Neural cell (in vitro differentiated cells): ENCODE data around the gene GNL1. TPM values are rescaled to one million over a fixed set of nuclear protein-coding genes. Genes with fewer than 3 reads are reported as not detected.
A peak's percentile ranks its signal among the peaks of the same experiment; 100 is the strongest.

Experiments
- H2AFZ ChIP-seq: fragments of 200-600, 300-800 bp; sonication (generic), shearing (Covaris generic); 2 replicates; pipeline ENCODE4 v1.6.0; 2014; ENCODE audit warnings: low read depth, mild to moderate bottlenecking, antibody characterized with exemption, low read length, moderate library complexity
- H3F3A ChIP-seq: fragments of 200-600 bp; shearing (Covaris generic); 2 replicates; pipeline ENCODE4 v1.6.1; 2016; ENCODE audit warnings: mild to moderate bottlenecking, moderate library complexity, mixed read lengths, antibody characterized with exemption, low read length; ENCODE audit not compliant: insufficient read depth, poor library complexity, severe bottlenecking
- H3K27ac ChIP-seq: fragments of 200-600, 300-800 bp; sonication (generic), shearing (Covaris generic); 2 replicates; pipeline ENCODE4 v1.5.1; 2014; ENCODE audit warnings: mild to moderate bottlenecking, low read length, moderate library complexity
- H3K27me3 ChIP-seq: fragments of 300-800, 200-600 bp; sonication (generic), shearing (Covaris generic); 2 replicates; pipeline ENCODE4 v1.6.0; 2014; ENCODE audit warnings: mild to moderate bottlenecking, low read depth, low read length, moderate library complexity; ENCODE audit not compliant: insufficient read depth
- H3K36me3 ChIP-seq: fragments of 300-800, 200-600 bp; sonication (generic), shearing (Covaris generic); 2 replicates; pipeline ENCODE4 v1.5.1; 2014; ENCODE audit warnings: mild to moderate bottlenecking, antibody characterized with exemption, low read length, moderate library complexity; ENCODE audit not compliant: insufficient read depth
- H3K4me2 ChIP-seq: fragments of 300-800, 200-600 bp; sonication (generic), shearing (Covaris generic); 2 replicates; pipeline ENCODE4 v1.6.0; 2014; ENCODE audit warnings: mild to moderate bottlenecking, low read length
- H3K4me3 ChIP-seq: fragments of 300-800, 200-600 bp; sonication (generic), shearing (Covaris generic); 2 replicates; pipeline ENCODE4 v1.5.1; 2014; ENCODE audit warnings: mild to moderate bottlenecking, low read length, moderate library complexity
- H3K79me2 ChIP-seq: fragments of 200-600 bp; shearing (Covaris generic); replicated peaks from 2 replicates; pipeline ENCODE4 v1.6.0; 2014; ENCODE audit warnings: mild to moderate bottlenecking, low read length, moderate library complexity; ENCODE audit not compliant: insufficient read depth
- H3K9ac ChIP-seq: fragments of 300-800, 200-600 bp; sonication (generic), shearing (Covaris generic); 2 replicates; pipeline ENCODE4 v1.6.1; 2016; ENCODE audit warnings: mild to moderate bottlenecking, low read length, mixed read lengths
- H3K9me2 ChIP-seq: fragments of 200-600 bp; shearing (Covaris generic); 2 replicates; pipeline ENCODE4 v1.6.1; 2016; ENCODE audit warnings: mild to moderate bottlenecking, low read length, mixed read lengths; ENCODE audit not compliant: insufficient read depth
- H3K9me3 ChIP-seq: fragments of 200-600, 300-800 bp; sonication (generic), shearing (Covaris generic); 2 replicates; pipeline ENCODE4 v1.6.1; 2016; ENCODE audit warnings: mild to moderate bottlenecking, mixed run types, low read length, moderate library complexity, mixed read lengths
- H4K20me1 ChIP-seq: fragments of 200-600 bp; shearing (Covaris generic); 2 replicates; pipeline ENCODE4 v1.6.1; 2016; ENCODE audit warnings: mild to moderate bottlenecking, mixed run types; ENCODE audit not compliant: insufficient read depth
- EP300 ChIP-seq: fragments of 450-650 bp; conservative IDR thresholded peaks from 2 replicates; pipeline ENCODE4 v1.6.1; 2014; ENCODE audit warnings: antibody characterized with exemption, mild to moderate bottlenecking, moderate library complexity; ENCODE audit not compliant: poor library complexity, severe bottlenecking
- EZH2 ChIP-seq: fragments of 200-600, 300-800 bp; shearing (Covaris generic), sonication (generic); IDR thresholded peaks from 2 replicates; pipeline ENCODE4 v1.6.1; 2014; ENCODE audit warnings: antibody characterized with exemption, low read length, borderline replicate concordance, mild to moderate bottlenecking; ENCODE audit not compliant: insufficient read depth, poor library complexity, severe bottlenecking
- MXI1 ChIP-seq: fragments of 450-650 bp; conservative IDR thresholded peaks from 2 replicates; pipeline ENCODE4 v1.6.1; 2014; ENCODE audit warnings: antibody characterized with exemption, mild to moderate bottlenecking; ENCODE audit not compliant: poor library complexity, severe bottlenecking
- POLR2AphosphoS5 ChIP-seq: IDR thresholded peaks from 2 replicates; pipeline ENCODE4 v1.6.1; 2012
- RAD21 ChIP-seq: fragments of 450-650 bp; conservative IDR thresholded peaks from 2 replicates; pipeline ENCODE4 v1.6.1; 2014; ENCODE audit warnings: antibody characterized with exemption, mild to moderate bottlenecking, moderate library complexity
- SMC3 ChIP-seq: fragments of 450-650 bp; conservative IDR thresholded peaks from 2 replicates; pipeline ENCODE4 v1.6.1; 2014; ENCODE audit warnings: antibody characterized with exemption, mild to moderate bottlenecking, moderate library complexity; ENCODE audit not compliant: poor library complexity
- TAF1 ChIP-seq: IDR thresholded peaks from 2 replicates; pipeline ENCODE4 v1.6.1; 2012; ENCODE audit warnings: low read depth
- polyA plus RNA-seq: library from polyadenylated mRNA; depleted of rRNA; stranded (reverse); fragments of >200 nt; gene quantifications from 2 replicates; pipeline ENCODE4 v1.2.3, GENCODE V29; 2014
- TF ChIP-seq, protein P1 (sequence below): fragments of 450-650 bp; IDR thresholded peaks from 2 replicates; pipeline ENCODE4 v1.5.1; 2014; ENCODE audit warnings: antibody characterized with exemption, mild to moderate bottlenecking, moderate library complexity; ENCODE audit not compliant: poor library complexity, severe bottlenecking
- TF ChIP-seq, protein P2 (sequence below): IDR thresholded peaks from 2 replicates; pipeline ENCODE4 v1.6.1; 2012; ENCODE audit warnings: borderline replicate concordance

Gene GNL1
- polyA plus RNA-seq, 1 donor from 2014 or later, result 38.9 TPM

DNA sequence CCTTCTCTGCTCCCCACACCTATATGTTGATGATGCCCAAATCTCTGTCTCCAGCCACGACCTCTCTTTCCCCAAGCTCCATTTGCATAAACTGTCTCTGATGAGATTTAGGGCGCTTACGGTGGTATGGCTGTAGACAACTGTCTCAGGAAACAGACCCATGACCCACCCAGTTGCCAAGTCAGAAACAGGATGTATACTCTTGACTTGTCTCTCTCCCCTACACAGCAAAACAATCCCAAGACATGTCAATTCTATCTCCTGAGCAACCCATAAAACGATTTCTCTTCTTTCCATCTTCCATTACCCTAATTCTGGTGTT, 13.9 kb downstream of the GNL1 start:
- no peaks in the 10 kb centered on the region for H3K27me3 ChIP-seq
- H3K27ac ChIP-seq, result no peak overlapping the region
- TF ChIP-seq MXI1 (no peak), TAF1 (no peak), POLR2AphosphoS5 (no peak), EZH2 (no peak), SMC3 (no peak), EP300 (no peak), RAD21 (no peak)
- TF ChIP-seq, protein P1, sequence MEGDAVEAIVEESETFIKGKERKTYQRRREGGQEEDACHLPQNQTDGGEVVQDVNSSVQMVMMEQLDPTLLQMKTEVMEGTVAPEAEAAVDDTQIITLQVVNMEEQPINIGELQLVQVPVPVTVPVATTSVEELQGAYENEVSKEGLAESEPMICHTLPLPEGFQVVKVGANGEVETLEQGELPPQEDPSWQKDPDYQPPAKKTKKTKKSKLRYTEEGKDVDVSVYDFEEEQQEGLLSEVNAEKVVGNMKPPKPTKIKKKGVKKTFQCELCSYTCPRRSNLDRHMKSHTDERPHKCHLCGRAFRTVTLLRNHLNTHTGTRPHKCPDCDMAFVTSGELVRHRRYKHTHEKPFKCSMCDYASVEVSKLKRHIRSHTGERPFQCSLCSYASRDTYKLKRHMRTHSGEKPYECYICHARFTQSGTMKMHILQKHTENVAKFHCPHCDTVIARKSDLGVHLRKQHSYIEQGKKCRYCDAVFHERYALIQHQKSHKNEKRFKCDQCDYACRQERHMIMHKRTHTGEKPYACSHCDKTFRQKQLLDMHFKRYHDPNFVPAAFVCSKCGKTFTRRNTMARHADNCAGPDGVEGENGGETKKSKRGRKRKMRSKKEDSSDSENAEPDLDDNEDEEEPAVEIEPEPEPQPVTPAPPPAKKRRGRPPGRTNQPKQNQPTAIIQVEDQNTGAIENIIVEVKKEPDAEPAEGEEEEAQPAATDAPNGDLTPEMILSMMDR, result no peak
- TF ChIP-seq, protein P2, sequence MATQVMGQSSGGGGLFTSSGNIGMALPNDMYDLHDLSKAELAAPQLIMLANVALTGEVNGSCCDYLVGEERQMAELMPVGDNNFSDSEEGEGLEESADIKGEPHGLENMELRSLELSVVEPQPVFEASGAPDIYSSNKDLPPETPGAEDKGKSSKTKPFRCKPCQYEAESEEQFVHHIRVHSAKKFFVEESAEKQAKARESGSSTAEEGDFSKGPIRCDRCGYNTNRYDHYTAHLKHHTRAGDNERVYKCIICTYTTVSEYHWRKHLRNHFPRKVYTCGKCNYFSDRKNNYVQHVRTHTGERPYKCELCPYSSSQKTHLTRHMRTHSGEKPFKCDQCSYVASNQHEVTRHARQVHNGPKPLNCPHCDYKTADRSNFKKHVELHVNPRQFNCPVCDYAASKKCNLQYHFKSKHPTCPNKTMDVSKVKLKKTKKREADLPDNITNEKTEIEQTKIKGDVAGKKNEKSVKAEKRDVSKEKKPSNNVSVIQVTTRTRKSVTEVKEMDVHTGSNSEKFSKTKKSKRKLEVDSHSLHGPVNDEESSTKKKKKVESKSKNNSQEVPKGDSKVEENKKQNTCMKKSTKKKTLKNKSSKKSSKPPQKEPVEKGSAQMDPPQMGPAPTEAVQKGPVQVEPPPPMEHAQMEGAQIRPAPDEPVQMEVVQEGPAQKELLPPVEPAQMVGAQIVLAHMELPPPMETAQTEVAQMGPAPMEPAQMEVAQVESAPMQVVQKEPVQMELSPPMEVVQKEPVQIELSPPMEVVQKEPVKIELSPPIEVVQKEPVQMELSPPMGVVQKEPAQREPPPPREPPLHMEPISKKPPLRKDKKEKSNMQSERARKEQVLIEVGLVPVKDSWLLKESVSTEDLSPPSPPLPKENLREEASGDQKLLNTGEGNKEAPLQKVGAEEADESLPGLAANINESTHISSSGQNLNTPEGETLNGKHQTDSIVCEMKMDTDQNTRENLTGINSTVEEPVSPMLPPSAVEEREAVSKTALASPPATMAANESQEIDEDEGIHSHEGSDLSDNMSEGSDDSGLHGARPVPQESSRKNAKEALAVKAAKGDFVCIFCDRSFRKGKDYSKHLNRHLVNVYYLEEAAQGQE, result no peak
- H3K4me3 ChIP-seq, result no peak overlapping the region
- no peaks in the 10 kb centered on the region for H3K9me3 ChIP-seq
- H4K20me1 ChIP-seq, result no peaks in the 10 kb centered on the region
- H3K9ac ChIP-seq, result no peak overlapping the region
- H3K9me2 ChIP-seq, result no peaks in the 10 kb centered on the region
- no peak overlapping the region for H2AFZ ChIP-seq
- H3K36me3 ChIP-seq, result no peaks in the 10 kb centered on the region
- no peaks in the 10 kb centered on the region for H3F3A ChIP-seq
- no peaks in the 10 kb centered on the region for H3K79me2 ChIP-seq
- no peak overlapping the region for H3K4me2 ChIP-seq

DNA sequence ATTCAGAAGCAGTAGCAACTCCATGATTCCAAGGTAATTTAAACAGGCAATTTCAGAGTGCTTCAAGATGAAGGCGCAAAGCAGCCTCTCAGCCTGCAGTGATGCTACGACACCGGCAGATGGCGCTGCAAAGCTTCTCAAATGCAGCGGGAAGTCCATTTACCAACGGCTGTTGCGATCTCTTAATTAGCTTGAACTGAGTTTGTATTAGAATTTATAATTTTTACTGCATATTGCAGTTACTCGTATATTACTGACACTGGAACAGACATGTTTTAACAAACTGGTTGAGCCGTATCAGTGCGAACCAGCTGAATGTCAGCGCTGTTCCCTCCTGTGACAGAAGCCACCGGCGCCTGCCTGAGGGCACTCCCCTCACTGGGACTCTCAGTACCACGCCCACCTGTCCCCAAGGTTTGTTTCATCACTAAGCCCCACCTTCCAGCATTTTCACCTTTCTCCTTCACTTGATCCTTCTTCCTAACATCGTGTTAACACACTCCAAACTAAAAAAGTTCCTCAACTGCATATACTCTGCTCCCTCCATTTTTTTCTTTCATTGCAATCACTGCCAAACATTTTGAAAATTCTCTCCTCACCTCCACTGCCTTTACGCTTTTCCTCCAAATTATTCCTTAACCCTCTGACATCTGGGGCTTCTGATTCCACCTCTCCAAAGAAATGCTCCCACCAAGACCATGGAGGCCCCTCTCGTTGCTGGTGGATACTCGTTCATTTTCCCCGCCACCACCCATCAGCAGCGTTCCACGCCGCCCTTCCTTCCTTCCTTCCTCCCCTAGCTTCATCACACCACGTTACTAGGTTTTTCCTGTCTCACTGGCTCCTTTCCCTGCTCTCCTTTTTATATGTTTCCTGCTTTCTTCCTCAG, 14.5 kb downstream of the GNL1 start:
- no peak overlapping the region for H3K27ac ChIP-seq
- H3K4me3 ChIP-seq, result peak overlapping the region; percentile 56
- H3K9ac ChIP-seq, result no peak overlapping the region

More for the DNA sequence above, 14.5 kb downstream of the GNL1 start:
- Histone ChIP-seq H3K36me3 (no peaks in the 10 kb centered on the region), H3K9me2 (no peaks in the 10 kb centered on the region), H3F3A (no peaks in the 10 kb centered on the region), H3K9me3 (no peaks in the 10 kb centered on the region), H4K20me1 (no peaks in the 10 kb centered on the region), H3K79me2 (no peaks in the 10 kb centered on the region), H3K27me3 (no peaks in the 10 kb centered on the region), H3K4me2 (no peak overlapping the region), H2AFZ (no peak overlapping the region)
- TF ChIP-seq RAD21 (peak; percentile 70), EP300 (no peak), SMC3 (peak; percentile 83)
- TF ChIP-seq, protein P1, result peak; percentile 92
